Neural crest cell (in vitro differentiated cells): ENCODE results near the gene INTS1. TPM values are rescaled to one million over a fixed set of nuclear protein-coding genes. Genes with fewer than 3 reads are reported as not detected.
A peak's percentile ranks its signal among the peaks of the same experiment; 100 is the strongest.

Experiments used
- DNase-seq: peaks from one replicate; pipeline ENCODE4 v3.0.0; 2021; ENCODE audit warnings: low read depth, mixed read lengths, low spot score
- H3K27ac Mint-ChIP-seq: one replicate; pipeline ENCODE4 v1.8.0; 2021; ENCODE audit warnings: mild to moderate bottlenecking, mixed read lengths; ENCODE audit not compliant: unreplicated experiment
- H3K27me3 Mint-ChIP-seq: 2 replicates; pipeline ENCODE4 v1.8.0; 2021; ENCODE audit warnings: low read depth, mild to moderate bottlenecking, mixed read lengths
- H3K36me3 Mint-ChIP-seq: 2 replicates; pipeline ENCODE4 v1.8.0; 2021; ENCODE audit warnings: low read depth, mild to moderate bottlenecking, mixed read lengths
- H3K4me1 Mint-ChIP-seq: 2 replicates; pipeline ENCODE4 v1.8.0; 2021; ENCODE audit warnings: mixed read lengths
- H3K4me3 Mint-ChIP-seq: one replicate; pipeline ENCODE4 v1.8.0; 2021; ENCODE audit warnings: mild to moderate bottlenecking, mixed read lengths
- H3K9me3 Mint-ChIP-seq: 2 replicates; pipeline ENCODE4 v1.8.0; 2021; ENCODE audit warnings: mixed read lengths
- CTCF ChIP-seq: fragments of 200-600 bp; sonication (generic); conservative IDR thresholded peaks from 2 replicates; pipeline ENCODE4 v1.5.0; 2021; ENCODE audit warnings: antibody characterized with exemption, mild to moderate bottlenecking
- total RNA-seq: library from RNA; stranded (reverse); gene quantifications from 2 replicates; pipeline ENCODE4 v1.2.1, GENCODE V29; 2021

Gene INTS1
- total RNA-seq, 1 donor from 2014 or later: 134 TPM

- H3K27ac Mint-ChIP-seq: no peak overlapping the region
- no peak for TF ChIP-seq CTCF
- H3K4me3 Mint-ChIP-seq: no peak overlapping the region
- H3K36me3 Mint-ChIP-seq: peaks cover 7% of the 10 kb centered on the region
- no peaks in the 10 kb centered on the region for H3K27me3 Mint-ChIP-seq
- no peaks in the 10 kb centered on the region for H3K4me1 Mint-ChIP-seq
- no peak for DNase-seq
- H3K9me3 Mint-ChIP-seq: no peaks in the 10 kb centered on the region
These were observed 10.6 kb downstream of the INTS1 start for GRCh38 chr7:1493571-1493970.

- Mint-ChIP-seq H3K4me3 (no peak overlapping the region), H3K27ac (no peak overlapping the region), H3K36me3 (peaks cover 7% of the 10 kb centered on the region), H3K4me1 (no peaks in the 10 kb centered on the region), H3K27me3 (no peaks in the 10 kb centered on the region), H3K9me3 (no peaks in the 10 kb centered on the region)
- DNase-seq: no peak
- no peak for TF ChIP-seq CTCF
These were observed 11.1 kb downstream of the INTS1 start for GRCh38 chr7:1493129-1493528.

- Mint-ChIP-seq H3K9me3 (no peaks in the 10 kb centered on the region), H3K36me3 (peaks cover 7% of the 10 kb centered on the region), H3K27me3 (no peaks in the 10 kb centered on the region), H3K4me3 (peak overlapping the region; percentile 42), H3K4me1 (no peaks in the 10 kb centered on the region), H3K27ac (no peak overlapping the region)
- no peak for TF ChIP-seq CTCF
- DNase-seq: no peak
These were observed 11.5 kb downstream of the INTS1 start for GRCh38 chr7:1492640-1493039.

GRCh38 chr7:1492221-1492620 is 12.0 kb downstream of the INTS1 start:
- H3K4me1 Mint-ChIP-seq: no peaks in the 10 kb centered on the region
- no peak for TF ChIP-seq CTCF
- H3K27ac Mint-ChIP-seq: no peak overlapping the region
- H3K4me3 Mint-ChIP-seq: peak overlapping the region; percentile 42
- H3K36me3 Mint-ChIP-seq: peaks cover 7% of the 10 kb centered on the region
- DNase-seq: no peak
- no peaks in the 10 kb centered on the region for H3K9me3 Mint-ChIP-seq
- no peaks in the 10 kb centered on the region for H3K27me3 Mint-ChIP-seq

GRCh38 chr7:1490837-1491236 is 13.4 kb downstream of the INTS1 start:
- H3K4me1 Mint-ChIP-seq: no peaks in the 10 kb centered on the region
- no peak overlapping the region for H3K4me3 Mint-ChIP-seq
- H3K9me3 Mint-ChIP-seq: no peaks in the 10 kb centered on the region
- no peak overlapping the region for H3K27ac Mint-ChIP-seq
- no peaks in the 10 kb centered on the region for H3K27me3 Mint-ChIP-seq
- TF ChIP-seq CTCF: no peak
- peaks cover 7% of the 10 kb centered on the region for H3K36me3 Mint-ChIP-seq
- DNase-seq: no peak

- Mint-ChIP-seq H3K4me3 (no peak overlapping the region), H3K27me3 (no peaks in the 10 kb centered on the region), H3K27ac (no peak overlapping the region), H3K36me3 (peaks cover 7% of the 10 kb centered on the region), H3K4me1 (no peaks in the 10 kb centered on the region), H3K9me3 (no peaks in the 10 kb centered on the region)
- TF ChIP-seq CTCF: no peak
- DNase-seq: no peak
These were observed 14.9 kb downstream of the INTS1 start for GRCh38 chr7:1489336-1489735.
